H1 (cell line): ENCODE data around the gene IRF2BP1. TPM values are rescaled to one million over a fixed set of nuclear protein-coding genes. Genes with fewer than 3 reads are reported as not detected.

Experiments
- MAFK ChIP-seq: IDR thresholded peaks from 2 replicates; pipeline ENCODE4 v1.6.1; 2012; ENCODE audit warnings: low read depth, mild to moderate bottlenecking, improper control_type of control experiment, low read length
- polyA plus RNA-seq, 7 experiments: library from polyadenylated mRNA; depleted of rRNA in 3 of 7; stranded (reverse) in 5 of 7; unstranded in 2 of 7; fragments of >200 nt in 5 of 7; fragments of 200-250 nt in 2 of 7; gene quantifications; 1 replicate in 5 of 7; 2 replicates in 1 of 7; 4 replicates in 1 of 7; pipeline versions ENCODE4 v1.2.1 to v1.2.3, GENCODE V29; 2011 to 2013; ENCODE audit warnings: missing spikeins in 2 of 7, mixed read lengths in 2 of 7
- total RNA-seq: library from RNA; stranded (reverse); fragmentation: NEBNext Ultra II Directional; extraction: Animal tissue kit (Norgen Biotek cat#: 25700); gene quantifications from 2 replicates; pipeline ENCODE4 v1.2.1, GENCODE V29; 2021

The IRF2BP1 gene
- total and polyA plus RNA-seq, 2 of the 8 experiments (the other 6 are each of a cell fraction or from before 2014, with no cell fraction given) = 12.1 to 24.4 TPM

GRCh38 chr19:45917421-45918091 lies 31.6 kb upstream of the IRF2BP1 start (continued):
- no peak for TF ChIP-seq MAFK
